Common myeloid progenitor, CD34-positive (primary cell): ENCODE measurements around the gene RASEF.

Source experiments
- CTCF ChIA-PET: fragments of 350-600 bp; sonication (Branson Sonifier 250); formaldehyde crosslinking; loops from one replicate; lab custom pipeline; 2021; ENCODE audit warnings: antibody characterized with exemption; lab: Charles Lee
- POLR2A ChIA-PET: fragments of 350-600 bp; sonication (Branson Sonifier 250); formaldehyde crosslinking; loops from one replicate; lab custom pipeline; 2021; ENCODE audit warnings: antibody characterized with exemption; lab: Charles Lee
- DNase-seq, 3 donors: peaks; one replicate each; pipeline versions ENCODE4 v3.0.0 to v3.0.0-alpha.2; 2013
- H3K27ac ChIP-seq, 2 experiments: 1 replicate in 1 of 2; 2 replicates in 1 of 2; pipeline ENCODE4 v1.7.0; 2013; ENCODE audit warnings: inconsistent platforms in 2 of 2, low read length in 2 of 2, mild to moderate bottlenecking in 2 of 2, low read depth in 1 of 2, moderate library complexity in 1 of 2; ENCODE audit not compliant: severe bottlenecking in 2 of 2, insufficient read depth in 1 of 2, poor library complexity in 1 of 2
- H3K27me3 ChIP-seq, 5 experiments: replicated peaks in 2 of 5; 1 replicate in 3 of 5; 2 replicates in 2 of 5; pipeline versions ENCODE4 v1.6.1 to v1.7.0; 2013; ENCODE audit warnings: low read length in 4 of 5, mild to moderate bottlenecking in 2 of 5, moderate library complexity in 2 of 5, inconsistent platforms in 1 of 5; ENCODE audit not compliant: insufficient read depth in 5 of 5, control insufficient read depth in 4 of 5
- H3K36me3 ChIP-seq, 4 experiments: 1 replicate in 2 of 4; 2 replicates in 2 of 4; pipeline versions ENCODE4 v1.6.1 to v1.7.0; 2013; ENCODE audit warnings: low read length in 3 of 4, control low read depth in 1 of 4, mild to moderate bottlenecking in 1 of 4; ENCODE audit not compliant: control insufficient read depth in 4 of 4, insufficient read depth in 4 of 4
- H3K4me1 ChIP-seq, 4 experiments: 1 replicate in 3 of 4; 2 replicates in 1 of 4; pipeline versions ENCODE4 v1.6.1 to v1.7.1; 2013; ENCODE audit warnings: low read length in 3 of 4, mild to moderate bottlenecking in 3 of 4, control low read depth in 1 of 4, inconsistent platforms in 1 of 4, moderate library complexity in 1 of 4; ENCODE audit not compliant: control insufficient read depth in 4 of 4, insufficient read depth in 4 of 4; ENCODE audit errors: control extremely low read depth in 1 of 4
- H3K4me3 ChIP-seq, 7 experiments: 1 replicate in 4 of 7; 2 replicates in 3 of 7; pipeline versions ENCODE4 v1.5.1 to v1.7.0; 2013; ENCODE audit warnings: mild to moderate bottlenecking in 7 of 7, low read length in 6 of 7, moderate library complexity in 6 of 7, inconsistent platforms in 2 of 7, low read depth in 2 of 7, control low read depth in 1 of 7; ENCODE audit not compliant: insufficient read depth in 4 of 7, control insufficient read depth in 1 of 7; ENCODE audit errors: extremely low read depth in 1 of 7
- H3K9me3 ChIP-seq, 5 experiments: 1 replicate in 4 of 5; 2 replicates in 1 of 5; pipeline versions ENCODE4 v1.6.1 to v1.7.1; 2013; ENCODE audit warnings: low read length in 4 of 5, mild to moderate bottlenecking in 2 of 5, inconsistent platforms in 1 of 5, low read depth in 1 of 5, moderate library complexity in 1 of 5; ENCODE audit not compliant: control insufficient read depth in 4 of 5, insufficient read depth in 2 of 5; ENCODE audit errors: control extremely low read depth in 1 of 5
- WGBS: methylation state at CpG from one replicate; pipeline ENCODE4 v1.1.5; 2013; ENCODE audit not compliant: insufficient coverage; 5-methylcytosine and 5-hydroxymethylcytosine counted together

RASEF gene

GRCh38 chr9:82975176-82975575, 87.8 kb downstream of the RASEF start:
- Histone ChIP-seq H3K4me1 (no peaks in the 10 kb centered on the region), H3K27me3 (no peaks in the 10 kb centered on the region), H3K36me3 (no peaks in the 10 kb centered on the region), H3K9me3 (peaks cover 0 to 11% (median 4%) of the 10 kb centered on the region in 5 experiments), H3K4me3 (no peak overlapping the region), H3K27ac (no peak overlapping the region)
- POLR2A ChIA-PET: no interaction called here
- CTCF ChIA-PET: no interaction called here
- WGBS: 89% methylated on average over 3 of the region's 6 CpGs
- DNase-seq: no peak

GRCh38 chr9:82972446-82972845, 90.5 kb downstream of the RASEF start:
- Histone ChIP-seq H3K27me3 (no peaks in the 10 kb centered on the region), H3K36me3 (no peaks in the 10 kb centered on the region), H3K27ac (no peak overlapping the region), H3K4me3 (no peak overlapping the region), H3K4me1 (peaks cover 0 to 8% (median 3%) of the 10 kb centered on the region in 4 experiments), H3K9me3 (peaks cover 0 to 9% (median 4%) of the 10 kb centered on the region in 5 experiments)
- WGBS: 100% methylated on average over 3 of the region's 3 CpGs
- POLR2A ChIA-PET: no interaction called here
- CTCF ChIA-PET: interaction anchor here (1.5 kb wide), 1 partner anchor 11 kb away, joined by 4 read pairs; no protein-coding TSS in a partner anchor
- no peak for DNase-seq

- no peak for DNase-seq
- peaks cover 0 to 5% (median 0%) of the 10 kb centered on the region in 5 experiments for H3K9me3 ChIP-seq
- no peaks in the 10 kb centered on the region for H3K27me3 ChIP-seq
- WGBS: 95% methylated on average over 3 of the region's 3 CpGs
- no peaks in the 10 kb centered on the region for H3K36me3 ChIP-seq
- ChIA-PET CTCF (interaction anchor here (1.0 kb wide), 1 partner anchor 21 kb away, joined by 4 read pairs; no protein-coding TSS in a partner anchor), POLR2A (no interaction called here)
- no peak overlapping the region for H3K27ac ChIP-seq
- H3K4me3 ChIP-seq: no peak overlapping the region
- H3K4me1 ChIP-seq: peaks cover 0 to 8% (median 3%) of the 10 kb centered on the region in 4 experiments
These were observed 92.6 kb downstream of the RASEF start for GRCh38 chr9:82970359-82970758.

DNA sequence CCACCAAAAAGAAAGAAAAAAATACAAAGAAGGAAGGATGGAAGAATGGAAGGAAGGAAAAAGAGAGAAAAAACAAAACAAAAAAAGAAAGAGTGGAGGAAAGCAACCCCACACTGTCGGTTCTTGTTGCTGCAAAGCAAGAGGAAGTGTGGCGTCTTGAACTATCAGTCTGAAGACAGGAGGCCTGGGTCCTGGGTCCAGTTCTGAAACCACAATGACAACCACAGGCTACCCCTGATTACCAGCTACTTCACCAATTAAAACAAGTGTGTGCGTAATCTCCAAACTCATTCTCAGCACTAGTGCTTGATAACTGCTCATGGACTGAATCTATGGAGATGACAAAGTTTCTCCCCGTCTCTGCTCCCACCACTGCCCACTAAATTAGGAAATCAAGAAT, 93.7 kb downstream of the RASEF start:
- CTCF ChIA-PET: no interaction called here
- H3K27me3 ChIP-seq: no peaks in the 10 kb centered on the region
- H3K36me3 ChIP-seq: no peaks in the 10 kb centered on the region
- 34% methylated on average over 3 of the region's 4 CpGs for WGBS
- peak; percentile 23 to 73 (median 57) for DNase-seq
- H3K4me3 ChIP-seq: no peak overlapping the region
- POLR2A ChIA-PET: interaction anchor here (0.6 kb wide), 1 partner anchor 1078 kb away, joined by 4 read pairs; no protein-coding TSS in a partner anchor
- H3K4me1 ChIP-seq: peaks cover 0 to 8% (median 3%) of the 10 kb centered on the region in 4 experiments
- H3K9me3 ChIP-seq: peaks cover 0 to 3% (median 0%) of the 10 kb centered on the region in 5 experiments
- H3K27ac ChIP-seq: no peak overlapping the region

GRCh38 chr9:82968816-82969215, 94.1 kb downstream of the RASEF start:
- WGBS: no CpG with 5 or more reads among the region's 1 CpG

DNA sequence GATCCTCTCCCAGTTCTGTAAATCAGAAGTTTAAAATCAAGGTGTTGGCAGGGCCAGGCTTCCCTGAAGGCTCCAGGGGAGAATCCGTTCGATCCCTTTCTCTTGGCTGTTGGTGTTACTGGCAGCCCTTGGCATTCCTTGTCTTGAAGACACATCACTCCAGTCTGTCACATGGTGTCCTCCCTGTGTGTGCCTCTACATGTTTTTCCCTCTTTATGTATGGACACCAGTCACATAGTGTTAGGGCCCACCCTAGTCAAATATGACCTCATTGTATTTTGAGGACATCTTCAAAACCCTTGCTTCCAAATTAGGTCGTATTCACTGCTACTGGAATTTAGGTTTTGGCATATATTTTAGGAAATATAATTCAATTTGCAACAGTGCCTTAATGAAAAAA, 94.6 kb downstream of the RASEF start:
- POLR2A ChIA-PET: no interaction called here
- no peak for DNase-seq
- no peaks in the 10 kb centered on the region for H3K36me3 ChIP-seq
- WGBS: 100% methylated on average over 2 of the region's 3 CpGs
- H3K9me3 ChIP-seq: peaks cover 0 to 3% (median 0%) of the 10 kb centered on the region in 5 experiments
- no peaks in the 10 kb centered on the region for H3K27me3 ChIP-seq
- CTCF ChIA-PET: no interaction called here
- H3K4me1 ChIP-seq: peaks cover 0 to 8% (median 3%) of the 10 kb centered on the region in 4 experiments
- H3K27ac ChIP-seq: no peak overlapping the region
- H3K4me3 ChIP-seq: no peak overlapping the region

More at GRCh38 chr9:82968816-82969215, 94.1 kb downstream of the RASEF start:
- Histone ChIP-seq H3K27ac (no peak overlapping the region), H3K36me3 (no peaks in the 10 kb centered on the region), H3K4me3 (no peak overlapping the region), H3K27me3 (no peaks in the 10 kb centered on the region), H3K9me3 (peaks cover 0 to 3% (median 0%) of the 10 kb centered on the region in 5 experiments), H3K4me1 (peaks cover 0 to 8% (median 3%) of the 10 kb centered on the region in 4 experiments)
- no peak for DNase-seq
- CTCF ChIA-PET: no interaction called here
- POLR2A ChIA-PET: interaction anchor here (0.6 kb wide), 1 partner anchor 1077 kb away, joined by 4 read pairs; no protein-coding TSS in a partner anchor

DNA sequence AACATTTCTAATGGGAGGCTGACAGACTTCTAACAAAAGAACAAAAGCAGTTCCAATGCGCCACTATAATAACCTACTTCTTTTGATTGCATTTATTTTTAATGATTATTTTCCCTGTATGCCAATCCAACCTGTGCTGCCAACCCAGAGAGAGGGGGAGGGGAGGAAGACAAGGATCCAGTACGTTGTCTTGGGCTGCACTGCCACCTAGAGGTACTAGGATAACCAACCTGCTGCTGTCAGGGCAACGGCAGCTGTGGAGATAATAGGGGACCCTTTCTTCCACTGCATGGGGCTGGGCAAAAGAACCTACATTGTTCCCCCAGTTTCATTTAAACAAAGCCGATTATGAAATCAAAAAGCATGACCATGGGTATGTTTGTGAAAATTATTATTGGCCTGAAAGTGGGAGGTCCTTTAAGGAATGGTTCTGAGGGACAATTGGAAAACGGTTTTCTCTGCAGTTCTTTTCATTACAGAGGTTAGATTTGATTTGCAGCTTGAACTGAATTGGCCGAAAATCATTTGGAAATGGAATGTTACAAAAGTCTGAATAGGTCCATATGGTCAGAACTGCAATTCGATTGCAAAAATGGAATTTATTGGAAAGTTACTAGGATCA, 101.3 kb downstream of the RASEF start:
- POLR2A ChIA-PET: no interaction called here
- Histone ChIP-seq H3K27ac (no peak overlapping the region), H3K4me1 (no peaks in the 10 kb centered on the region), H3K27me3 (no peaks in the 10 kb centered on the region), H3K36me3 (no peaks in the 10 kb centered on the region), H3K4me3 (no peak overlapping the region), H3K9me3 (no peaks in the 10 kb centered on the region)
- CTCF ChIA-PET: interaction anchor here (0.7 to 1.6 kb wide), 6 partner anchors 11 to 1441 kb away, joined by 3 to 4 read pairs (median 3); no protein-coding TSS in a partner anchor
- WGBS: 35% methylated on average over 6 of the region's 7 CpGs
- DNase-seq: peak; percentile 75 to 86 (median 81)
